G401 (cell line): ENCODE data around the gene RPE65. TPM values are rescaled to one million over a fixed set of nuclear protein-coding genes. Genes with fewer than 3 reads are reported as not detected.
"Not testable (repeated sequence)": the region's sequence is repeated elsewhere in the genome, so short reads cannot be mapped to it uniquely, and the experiment has no call there.

Experiments used
- DNase-seq: peaks from one replicate; pipeline ENCODE4 v3.0.0-alpha.2; 2015; ENCODE audit warnings: low spot score
- in situ Hi-C: cut with HindIII; loops from 2 replicates; pipeline ENCODE4 v1.10.0; 2016; ENCODE audit warnings: low sequenced_read_pairs, mixed read lengths
- total RNA-seq: library from RNA; depleted of rRNA; stranded (reverse); fragments of >200 nt; shearing (Covaris generic); gene quantifications from 2 replicates; pipeline ENCODE4 v1.2.3, GENCODE V29; 2014; rRNA removed

RPE65 gene
- total RNA-seq = not detected in 2 replicates

DNA sequence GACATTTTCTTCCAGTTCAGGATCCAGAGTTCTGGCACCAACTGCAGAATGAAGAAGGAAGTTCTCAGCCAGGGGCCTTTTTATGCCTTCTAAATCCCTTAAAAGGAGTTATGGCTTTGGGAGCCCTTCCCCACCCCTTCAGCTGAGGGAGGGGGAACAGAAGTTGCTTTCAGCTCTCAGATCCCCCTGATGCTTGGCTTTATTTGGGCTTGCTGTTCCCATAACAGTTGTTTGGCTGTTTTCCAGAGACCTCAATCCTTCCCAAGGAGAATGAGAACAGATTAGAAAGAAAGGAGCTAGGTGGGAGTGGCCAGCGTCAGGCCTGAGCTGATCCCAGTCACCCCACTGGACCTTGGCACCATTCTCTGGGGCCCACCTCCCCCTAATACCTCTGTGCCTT, at the start of gene RPE65:
Gene RPE65 (minus strand): TSS at position 54 of the 400 bp plus-strand sequence. CDS start 49 bp downstream, at position 5.
- DNase-seq = no peak
- in situ Hi-C loops = no loop called here

GRCh38 chr1:68497358-68497698, 47.6 kb upstream of the RPE65 start:
- DNase-seq = no peak
- in situ Hi-C loops = no loop called here

DNA sequence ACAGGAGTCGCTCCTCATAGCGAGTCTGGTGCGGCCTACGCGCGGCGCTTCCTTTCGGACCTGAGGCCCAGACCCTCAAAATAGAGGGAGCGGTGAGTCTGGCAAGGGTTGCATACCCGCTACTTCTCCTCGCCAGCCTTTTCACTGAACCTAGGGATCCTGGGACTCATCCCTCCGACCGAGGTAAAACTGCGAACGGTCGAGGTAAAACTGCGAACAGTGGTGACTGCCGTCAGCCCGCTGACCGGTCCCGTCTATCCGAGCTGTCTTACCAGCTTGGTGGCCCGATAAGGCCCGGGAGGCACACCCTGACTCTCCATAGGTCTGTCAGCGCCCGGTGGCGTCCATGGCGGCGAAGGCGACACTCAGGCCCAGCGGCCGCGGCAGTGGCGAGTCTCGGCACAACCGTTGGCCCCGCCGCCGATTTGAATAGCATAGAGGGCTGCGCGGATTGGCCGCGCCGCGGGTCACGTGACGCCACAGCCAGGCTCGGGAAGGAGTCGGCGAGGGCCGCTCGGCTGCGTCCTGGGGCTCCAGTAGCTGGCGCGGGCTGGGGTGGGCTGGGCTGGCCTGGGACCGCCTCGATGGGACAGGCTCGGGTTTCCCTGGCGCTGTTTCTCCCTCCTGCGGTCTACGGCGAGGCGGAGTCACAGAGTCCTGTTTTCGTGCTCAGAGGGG, 47.1 kb upstream of the RPE65 start, which contains the start of gene DEPDC1:
Gene DEPDC1 (minus strand): TSS at position 403 of the 678 bp plus-strand sequence. CDS start 83 bp downstream, at position 320.
- in situ Hi-C loops = no loop called here
- peak; percentile 68 for DNase-seq

- DNase-seq = no peak
- in situ Hi-C loops = no loop called here
Measured at GRCh38 chr1:68495968-68496679, 46.4 kb upstream of the RPE65 start.

DNA sequence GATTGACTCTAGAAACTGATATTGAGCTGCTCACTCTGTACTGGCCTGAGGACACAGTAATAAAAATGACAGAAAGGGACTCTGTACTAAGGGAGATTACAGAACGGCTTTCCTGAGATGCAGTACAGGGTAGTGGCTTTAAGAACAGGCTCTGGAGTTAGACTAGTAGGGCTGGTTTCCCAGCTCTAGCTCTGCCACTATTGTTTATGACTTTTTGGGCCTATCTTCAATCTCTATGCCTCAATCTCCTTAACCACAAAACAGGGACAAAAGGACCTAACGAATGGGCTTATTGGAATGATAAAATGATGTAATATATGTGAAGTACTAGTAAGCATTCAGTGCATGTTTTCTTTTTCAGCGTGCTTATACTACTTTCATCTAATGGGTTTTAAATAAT, 45.8 kb upstream of the RPE65 start:
- no peak for DNase-seq
- in situ Hi-C loops = no loop called here

- DNase-seq = no peak
Measured at GRCh38 chr1:68493193-68493592, 43.4 kb upstream of the RPE65 start.

DNA sequence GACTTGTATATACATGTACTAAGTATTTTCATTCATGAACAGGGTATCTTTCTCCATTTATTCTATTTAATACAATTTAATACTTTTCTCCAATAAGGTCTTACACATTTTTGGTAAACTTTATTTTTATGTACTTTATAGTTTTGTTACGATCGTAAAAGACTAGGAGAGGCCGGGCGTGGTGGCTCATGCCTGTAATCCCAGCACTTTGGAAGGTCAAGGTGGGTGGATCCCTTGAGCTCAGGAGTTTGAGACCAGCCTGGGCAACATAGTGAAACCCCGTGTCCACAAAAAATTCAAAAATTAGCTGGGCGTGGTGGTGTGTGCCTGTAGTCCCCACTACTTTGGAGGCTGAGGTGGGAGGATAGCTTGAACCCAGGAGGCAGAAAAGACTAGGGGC, 42.5 kb upstream of the RPE65 start:
- DNase-seq, in situ Hi-C loops: not testable (repeated sequence)

More at GRCh38 chr1:68493193-68493592, 43.4 kb upstream of the RPE65 start:
- in situ Hi-C loops = no loop called here

GRCh38 chr1:68490046-68490651, 40.4 kb upstream of the RPE65 start:
- in situ Hi-C loops = no loop called here
- DNase-seq = no peak

DNA sequence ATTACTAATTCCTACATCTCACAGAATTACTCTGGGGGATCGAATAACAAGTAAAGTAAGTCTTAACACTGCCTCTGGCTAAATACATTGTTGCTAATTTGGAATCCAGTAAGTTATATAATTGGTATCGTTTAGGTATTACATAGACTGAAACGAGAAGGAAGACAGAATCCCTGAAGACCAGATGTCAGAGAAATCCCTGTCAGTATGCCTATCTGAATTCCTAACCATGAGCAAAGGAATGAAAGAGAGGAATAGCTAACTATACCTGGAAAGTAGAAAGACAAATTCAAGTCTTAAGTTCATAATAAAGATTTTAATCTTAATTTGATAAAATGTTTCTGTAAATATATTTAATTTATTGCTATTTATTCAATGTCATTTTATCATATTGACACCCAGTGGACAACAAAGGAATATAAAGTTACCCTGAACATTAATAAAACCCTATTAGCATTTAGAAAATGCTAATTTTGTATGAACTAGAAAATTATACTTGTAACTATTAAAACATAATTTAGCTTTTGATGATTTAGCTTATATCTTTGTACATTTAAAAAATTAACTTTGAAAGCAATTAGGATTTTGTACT, 35.8 kb upstream of the RPE65 start:
- in situ Hi-C loops = no loop called here

GRCh38 chr1:68484618-68485017, 34.9 kb upstream of the RPE65 start:
- DNase-seq = no peak
- in situ Hi-C loops = no loop called here

More for the DNA sequence above, 35.8 kb upstream of the RPE65 start:
- no peak for DNase-seq

DNA sequence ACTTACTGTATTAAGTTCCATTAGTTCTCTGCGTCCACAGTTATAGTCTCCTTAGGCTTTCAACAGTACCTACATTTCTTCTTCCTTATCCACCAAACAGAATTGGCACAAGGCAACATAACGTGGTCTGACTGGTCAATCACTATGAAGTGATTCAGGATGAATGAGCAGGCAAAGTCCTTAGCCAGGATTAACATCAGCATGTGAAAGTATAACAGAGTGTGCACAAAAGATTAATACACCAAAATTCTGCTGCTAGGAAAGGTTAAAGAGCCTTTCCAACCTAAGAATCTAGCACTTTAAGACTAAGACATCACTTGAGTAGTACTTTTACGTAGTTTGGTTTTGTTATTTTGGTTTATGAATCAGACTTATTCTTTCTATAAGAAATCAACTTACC, 31.3 kb upstream of the RPE65 start:
- in situ Hi-C loops = no loop called here
- no peak for DNase-seq

DNA sequence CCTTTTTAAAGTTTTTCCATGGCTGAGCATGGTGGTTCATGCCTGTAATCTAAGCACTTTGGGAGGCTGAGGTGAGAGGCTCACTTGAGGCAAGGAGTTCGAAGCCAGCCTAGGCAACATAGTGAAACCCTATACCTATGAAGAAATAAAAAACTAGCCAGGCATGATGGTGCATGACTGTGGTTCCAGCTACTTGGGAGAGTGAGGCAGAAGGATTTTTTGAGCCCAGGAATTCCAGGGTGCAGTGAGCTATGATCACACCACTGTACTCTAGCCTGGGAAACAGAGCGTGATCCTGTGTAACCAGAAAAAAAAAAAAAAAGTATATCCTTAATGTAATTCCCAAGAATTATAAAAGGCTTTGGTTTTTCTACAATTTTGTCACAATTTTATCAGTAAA, 29.7 kb upstream of the RPE65 start:
- in situ Hi-C loops = no loop called here
- DNase-seq = no peak

- in situ Hi-C loops = no loop called here
Measured at GRCh38 chr1:68478662-68479061, 28.9 kb upstream of the RPE65 start.

GRCh38 chr1:68476626-68477025, 26.9 kb upstream of the RPE65 start:
- in situ Hi-C loops, DNase-seq: not testable (repeated sequence)

More at GRCh38 chr1:68478662-68479061, 28.9 kb upstream of the RPE65 start:
- no peak for DNase-seq

DNA sequence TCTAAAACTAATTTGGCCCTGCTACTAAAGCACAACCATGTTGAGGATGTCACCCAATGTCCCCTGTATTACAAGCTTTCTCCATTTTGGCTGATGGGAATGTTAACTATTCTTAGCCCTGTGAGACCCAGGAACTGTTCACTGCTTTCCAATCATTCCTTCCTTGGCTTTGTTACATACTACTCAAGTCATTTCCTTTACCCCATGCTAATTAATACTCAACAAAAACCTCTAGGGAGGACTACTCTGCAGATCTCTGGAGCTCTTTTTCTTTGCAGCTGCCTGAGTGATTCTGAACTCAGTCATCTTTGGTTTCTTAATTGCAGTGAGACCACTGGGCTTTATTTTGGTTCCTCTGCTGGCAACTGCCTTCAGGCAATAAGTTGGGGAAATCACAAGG, 23.3 kb upstream of the RPE65 start:
- in situ Hi-C loops = no loop called here
- no peak for DNase-seq

- in situ Hi-C loops = no loop called here
- DNase-seq = peak; percentile 3
Measured at GRCh38 chr1:68470388-68470970, 20.7 kb upstream of the RPE65 start.

DNA sequence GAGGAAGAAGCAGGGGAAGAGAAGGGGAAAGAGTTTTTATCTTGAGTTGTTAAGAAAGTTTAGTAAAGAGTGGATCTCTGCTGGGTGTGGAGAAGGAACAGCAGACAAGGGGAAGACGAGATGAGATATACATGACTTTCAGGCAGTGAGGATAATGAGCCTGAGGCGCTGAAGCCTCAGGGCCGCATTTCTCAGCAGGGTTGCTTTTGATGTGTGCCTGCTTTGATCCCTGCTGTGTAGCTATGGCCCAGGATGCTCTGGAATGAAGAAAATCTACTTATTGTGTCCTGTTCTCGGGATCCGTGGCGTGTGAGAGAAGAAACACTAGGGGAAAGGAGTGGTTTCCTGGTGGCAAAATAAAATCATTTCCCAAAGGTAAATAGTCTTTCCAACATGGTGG, 15.1 kb upstream of the RPE65 start:
- in situ Hi-C loops = no loop called here
- no peak for DNase-seq

DNA sequence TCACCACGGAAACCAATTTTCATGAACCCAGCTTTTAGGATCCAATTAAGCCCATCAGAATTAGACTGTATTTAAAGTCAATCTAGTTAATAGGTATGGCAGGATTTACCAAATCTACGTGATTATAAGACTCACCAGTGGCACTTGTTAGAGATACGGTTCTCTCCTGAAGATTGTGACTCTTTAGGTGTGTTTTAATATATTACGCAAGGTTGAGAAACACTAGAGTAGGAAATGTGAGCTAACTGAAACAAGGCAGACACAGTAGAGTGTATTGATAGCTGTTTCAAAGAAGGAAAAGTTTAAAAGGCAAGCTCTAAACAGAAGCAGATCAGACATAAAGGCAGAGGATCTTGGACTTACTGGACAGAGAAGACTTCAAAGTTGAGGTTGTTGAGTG, 11.2 kb upstream of the RPE65 start:
- in situ Hi-C loops = no loop called here

DNA sequence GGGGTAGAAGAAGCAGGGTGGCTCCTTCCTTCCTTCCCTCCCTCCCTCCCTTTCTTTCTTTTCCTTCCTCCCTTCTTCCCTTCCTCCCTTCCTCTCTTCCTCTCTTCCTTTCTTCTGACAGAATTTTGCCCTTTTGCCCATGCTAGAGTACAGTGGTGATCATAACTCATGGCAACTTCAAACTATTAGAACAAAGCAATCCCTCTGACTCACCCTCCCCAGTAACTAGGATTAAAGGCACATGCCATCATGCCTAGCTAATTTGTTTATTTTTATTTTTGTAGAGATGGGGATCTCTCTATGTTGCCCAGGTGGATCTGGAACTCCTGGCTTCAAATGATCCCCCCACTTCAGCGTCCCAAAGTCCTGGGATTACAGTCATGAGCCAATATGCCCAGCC, 10.0 kb upstream of the RPE65 start:
- in situ Hi-C loops = no loop called here
- no peak for DNase-seq

More for the DNA sequence above, 11.2 kb upstream of the RPE65 start:
- DNase-seq = no peak
